DLD1 (cell line): ENCODE data around the gene PLA2G2E.

Source experiments
- in situ Hi-C: cut with HindIII; loops from 2 replicates; pipeline ENCODE4 v1.10.0; 2017; ENCODE audit warnings: low sequenced_read_pairs

PLA2G2E gene

GRCh38 chr1:19934336-19934735, 10.9 kb upstream of the PLA2G2E start:
- in situ Hi-C loops, result loop anchor here (25.0 kb wide), 1 partner anchor 228 kb away; no protein-coding TSS in a partner anchor

- in situ Hi-C loops, result loop anchor here (25.0 kb wide), 1 partner anchor 229 kb away; no protein-coding TSS in a partner anchor
Measured at GRCh38 chr1:19932866-19933265, 9.4 kb upstream of the PLA2G2E start.

GRCh38 chr1:19927130-19927421, 3.7 kb upstream of the PLA2G2E start:
- in situ Hi-C loops, result loop anchor here (25.0 kb wide), 1 partner anchor 235 kb away; no protein-coding TSS in a partner anchor

- in situ Hi-C loops, result loop anchor here (25.0 kb wide), 1 partner anchor 236 kb away; no protein-coding TSS in a partner anchor
Measured at GRCh38 chr1:19926296-19927129, 3.1 kb upstream of the PLA2G2E start.

GRCh38 chr1:19925342-19926070, 2.1 kb upstream of the PLA2G2E start:
- in situ Hi-C loops, result loop anchor here (25.0 kb wide), 1 partner anchor 237 kb away; no protein-coding TSS in a partner anchor

GRCh38 chr1:19923953-19924346, 533 bp upstream of the PLA2G2E start:
- in situ Hi-C loops, result no loop called here

- in situ Hi-C loops, result no loop called here
Measured at GRCh38 chr1:19922015-19922688, 1.3 kb downstream of the PLA2G2E start.

- in situ Hi-C loops, result no loop called here
Measured at GRCh38 chr1:19921310-19921709, 2.1 kb downstream of the PLA2G2E start.

- in situ Hi-C loops, result no loop called here
Measured at GRCh38 chr1:19920132-19920710, 3.2 kb downstream of the PLA2G2E start.

GRCh38 chr1:19918057-19918456, 5.4 kb downstream of the PLA2G2E start:
- in situ Hi-C loops, result no loop called here

GRCh38 chr1:19910650-19911049, 12.8 kb downstream of the PLA2G2E start:
- in situ Hi-C loops, result no loop called here

GRCh38 chr1:19909971-19910370, 13.4 kb downstream of the PLA2G2E start:
- in situ Hi-C loops, result no loop called here

GRCh38 chr1:19909392-19909791, 14.0 kb downstream of the PLA2G2E start:
- in situ Hi-C loops, result no loop called here

- in situ Hi-C loops, result no loop called here
Measured at GRCh38 chr1:19907456-19907855, 16.0 kb downstream of the PLA2G2E start.

GRCh38 chr1:19903621-19904020, 19.8 kb downstream of the PLA2G2E start:
- in situ Hi-C loops, result no loop called here

- in situ Hi-C loops, result no loop called here
Measured at GRCh38 chr1:19901653-19902052, 21.8 kb downstream of the PLA2G2E start.

- in situ Hi-C loops, result no loop called here
Measured at GRCh38 chr1:19894218-19894617, 29.2 kb downstream of the PLA2G2E start.

GRCh38 chr1:19893687-19894086, 29.7 kb downstream of the PLA2G2E start:
- in situ Hi-C loops, result no loop called here

- in situ Hi-C loops, result no loop called here
Measured at GRCh38 chr1:19892628-19893168, 30.7 kb downstream of the PLA2G2E start.

GRCh38 chr1:19892129-19892528, 31.3 kb downstream of the PLA2G2E start:
- in situ Hi-C loops, result no loop called here

- in situ Hi-C loops, result no loop called here
Measured at GRCh38 chr1:19889656-19890055, 33.8 kb downstream of the PLA2G2E start.
